ENCODE results near the gene FBXO21. TPM values are rescaled to one million over a fixed set of nuclear protein-coding genes. Genes with fewer than 3 reads are reported as not detected.

FBXO21 gene
- total RNA-seq: 10 to 100 TPM; 39.8 to 48.8 (median 39.9) TPM
- 28.2 TPM for total RNA-seq (2013)

DNA sequence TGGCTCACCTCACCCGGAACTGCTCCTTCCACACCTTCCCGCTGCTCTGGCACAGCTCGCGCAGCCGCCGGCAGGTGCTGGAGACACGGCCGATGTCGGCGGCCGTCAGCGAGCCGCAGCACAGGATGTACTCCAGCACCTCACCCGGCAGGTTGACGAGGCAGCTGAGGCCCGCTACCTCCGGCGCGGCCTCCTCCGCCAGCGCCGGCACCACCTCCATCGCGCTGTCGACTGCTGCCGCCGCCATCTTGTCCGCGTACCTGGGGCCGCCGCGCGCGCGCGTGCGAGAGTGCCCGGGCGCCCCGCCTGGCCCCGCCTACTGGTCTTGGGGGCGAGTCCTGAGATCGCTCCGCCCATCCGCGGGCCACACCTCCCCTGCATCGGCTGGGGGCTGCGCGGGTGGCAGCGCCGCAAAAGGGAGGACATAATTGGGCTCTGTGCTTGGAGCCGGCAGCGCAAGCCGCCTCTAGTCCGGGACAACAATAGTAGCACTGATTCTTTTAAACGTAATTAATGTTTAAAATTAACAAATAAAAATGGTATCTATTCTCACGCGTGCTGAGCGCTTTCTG lies at the start of gene FBXO21:
TSS of gene FBXO21 (minus strand) at position 261 of the 572 bp plus-strand sequence. CDS start at position 247, 14 bp downstream.
- 1% methylated on average over 59 of the region's 59 CpGs for WGBS (ENCODE audit: insufficient coverage)
- H3K36me3 ChIP-seq (ENCODE audit: control insufficient read depth, insufficient read depth, low read length): peaks cover 16% of the 10 kb centered on the region
- DNase-seq (peak; percentile 96), ATAC-seq (peak; percentile 96 to 99 (median 98))
- H3K4me1 ChIP-seq (ENCODE audit: control insufficient read depth, insufficient read depth, low read length): peaks cover 18% of the 10 kb centered on the region
- H3K9me3 ChIP-seq (ENCODE audit: control insufficient read depth, insufficient read depth, low read length): no peaks in the 10 kb centered on the region
- Mint-ChIP-seq H3K4me1 (peaks cover 15 to 17% of the 10 kb centered on the region in 2 donors), H3K36me3 (no peaks in the 10 kb centered on the region), H3K27me3 (ENCODE audit: low read depth in 2 of 2) (peaks cover 7 to 15% of the 10 kb centered on the region in 2 donors), H3K9me3 (no peaks in the 10 kb centered on the region), H3K4me3 (peak within 1 kb of the TSS; percentile 91), H3K27ac (peak within 1 kb of the TSS; percentile 68 to 87)
- no peak for TF ChIP-seq CTCF (IDR thresholded peaks at IDR 0.05)
- H3K4me3 ChIP-seq (ENCODE audit: low read length): peak within 1 kb of the TSS; percentile 59
- intact Hi-C loops (cut with micrococcal nuclease): no loop called here
- H3K27ac ChIP-seq (ENCODE audit: low read length): peak within 1 kb of the TSS; percentile 68
- H3K27me3 ChIP-seq (ENCODE audit: control insufficient read depth, insufficient read depth, low read length): no peaks in the 10 kb centered on the region

GRCh38 chr12:117236456-117237001 lies 46.3 kb upstream of the FBXO21 start:
- Histone ChIP-seq H3K4me3 (ENCODE audit: low read length) (no peak overlapping the region), H3K9me3 (ENCODE audit: control insufficient read depth, insufficient read depth, low read length) (no peaks in the 10 kb centered on the region), H3K36me3 (ENCODE audit: control insufficient read depth, insufficient read depth, low read length) (no peaks in the 10 kb centered on the region), H3K27me3 (ENCODE audit: control insufficient read depth, insufficient read depth, low read length) (peaks cover 3% of the 10 kb centered on the region), H3K27ac (ENCODE audit: low read length) (no peak overlapping the region), H3K4me1 (ENCODE audit: control insufficient read depth, insufficient read depth, low read length) (no peaks in the 10 kb centered on the region)
- TF ChIP-seq CTCF (IDR thresholded peaks at IDR 0.05): peak; percentile 67
- intact Hi-C loops (cut with micrococcal nuclease): no loop called here
- no peaks in the 10 kb centered on the region for H3K4me1 Mint-ChIP-seq
- H3K27ac Mint-ChIP-seq: no peak overlapping the region
- no peaks in the 10 kb centered on the region for H3K27me3 Mint-ChIP-seq (ENCODE audit: low read depth in 2 of 2)
- no peaks in the 10 kb centered on the region for H3K9me3 Mint-ChIP-seq
- peak; percentile 62 to 65 for DNase-seq
- peak in 1 of 3 donors; percentile 64 for ATAC-seq
- whole genome bisulfite sequencing (ENCODE audit: insufficient coverage): 12% methylated on average over 13 of the region's 13 CpGs
- H3K4me3 Mint-ChIP-seq: no peak overlapping the region
- no peaks in the 10 kb centered on the region for H3K36me3 Mint-ChIP-seq

DNA sequence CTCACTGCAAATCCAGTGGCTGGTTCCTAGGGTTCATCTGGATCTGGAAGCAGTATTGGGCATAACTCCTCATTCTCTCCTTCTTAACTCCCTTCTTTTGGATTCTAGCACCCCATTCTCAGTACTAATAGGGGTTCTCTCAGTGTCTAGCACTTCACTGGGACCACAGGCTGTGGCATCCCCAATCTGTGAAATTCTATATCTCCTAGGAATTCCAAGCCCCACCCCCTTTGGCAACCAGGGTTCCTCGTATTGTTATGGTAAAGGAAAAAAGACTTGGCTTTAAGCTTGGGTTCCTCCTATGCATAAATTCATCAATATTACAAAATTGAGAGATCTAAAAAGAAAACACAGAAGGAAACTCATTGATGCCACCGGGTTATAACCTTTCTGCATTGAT lies 45.0 kb upstream of the FBXO21 start:
- Mint-ChIP-seq H3K4me3 (no peak overlapping the region), H3K9me3 (no peaks in the 10 kb centered on the region), H3K4me1 (no peaks in the 10 kb centered on the region), H3K27me3 (ENCODE audit: low read depth in 2 of 2) (peaks cover 0 to 4% of the 10 kb centered on the region in 2 donors), H3K36me3 (no peaks in the 10 kb centered on the region), H3K27ac (no peak overlapping the region)
- Histone ChIP-seq H3K27ac (ENCODE audit: low read length) (no peak overlapping the region), H3K9me3 (ENCODE audit: control insufficient read depth, insufficient read depth, low read length) (no peaks in the 10 kb centered on the region), H3K4me1 (ENCODE audit: control insufficient read depth, insufficient read depth, low read length) (no peaks in the 10 kb centered on the region), H3K27me3 (ENCODE audit: control insufficient read depth, insufficient read depth, low read length) (peaks cover 3% of the 10 kb centered on the region), H3K36me3 (ENCODE audit: control insufficient read depth, insufficient read depth, low read length) (no peaks in the 10 kb centered on the region), H3K4me3 (ENCODE audit: low read length) (no peak overlapping the region)
- intact Hi-C loops (cut with micrococcal nuclease): no loop called here
- ATAC-seq (no peak), DNase-seq (no peak)
- 54% methylated on average over 1 of the region's 2 CpGs for WGBS (ENCODE audit: insufficient coverage)
- TF ChIP-seq CTCF (IDR thresholded peaks at IDR 0.05): no peak

- ATAC-seq (no peak), DNase-seq (no peak)
- 85% methylated on average over 15 of the region's 15 CpGs for WGBS (ENCODE audit: insufficient coverage)
- Mint-ChIP-seq H3K4me3 (no peak overlapping the region), H3K36me3 (no peaks in the 10 kb centered on the region), H3K4me1 (no peaks in the 10 kb centered on the region), H3K9me3 (no peaks in the 10 kb centered on the region), H3K27me3 (ENCODE audit: low read depth in 2 of 2) (peaks cover 2 to 5% of the 10 kb centered on the region in 2 donors), H3K27ac (no peak overlapping the region)
- H3K36me3 ChIP-seq (ENCODE audit: control insufficient read depth, insufficient read depth, low read length): no peaks in the 10 kb centered on the region
- no peaks in the 10 kb centered on the region for H3K4me1 ChIP-seq (ENCODE audit: control insufficient read depth, insufficient read depth, low read length)
- TF ChIP-seq CTCF (IDR thresholded peaks at IDR 0.05): no peak
- intact Hi-C loops (cut with micrococcal nuclease): no loop called here
- H3K27ac ChIP-seq (ENCODE audit: low read length): no peak overlapping the region
- H3K4me3 ChIP-seq (ENCODE audit: low read length): no peak overlapping the region
- no peaks in the 10 kb centered on the region for H3K9me3 ChIP-seq (ENCODE audit: control insufficient read depth, insufficient read depth, low read length)
- peaks cover 3% of the 10 kb centered on the region for H3K27me3 ChIP-seq (ENCODE audit: control insufficient read depth, insufficient read depth, low read length)
Measured at GRCh38 chr12:117234441-117234840, 44.2 kb upstream of the FBXO21 start.

Data from natural killer cell (primary cell).